GM12872 (cell line): ENCODE results near the gene CORO7.

ENCODE experiments used
- TF ChIP-seq, protein P1 (sequence below): IDR thresholded peaks from 3 replicates; pipeline ENCODE4 v1.5.1; 2011; ENCODE audit warnings: low read depth, mild to moderate bottlenecking, low read length, moderate library complexity; ENCODE audit not compliant: insufficient read depth

The CORO7 gene

DNA sequence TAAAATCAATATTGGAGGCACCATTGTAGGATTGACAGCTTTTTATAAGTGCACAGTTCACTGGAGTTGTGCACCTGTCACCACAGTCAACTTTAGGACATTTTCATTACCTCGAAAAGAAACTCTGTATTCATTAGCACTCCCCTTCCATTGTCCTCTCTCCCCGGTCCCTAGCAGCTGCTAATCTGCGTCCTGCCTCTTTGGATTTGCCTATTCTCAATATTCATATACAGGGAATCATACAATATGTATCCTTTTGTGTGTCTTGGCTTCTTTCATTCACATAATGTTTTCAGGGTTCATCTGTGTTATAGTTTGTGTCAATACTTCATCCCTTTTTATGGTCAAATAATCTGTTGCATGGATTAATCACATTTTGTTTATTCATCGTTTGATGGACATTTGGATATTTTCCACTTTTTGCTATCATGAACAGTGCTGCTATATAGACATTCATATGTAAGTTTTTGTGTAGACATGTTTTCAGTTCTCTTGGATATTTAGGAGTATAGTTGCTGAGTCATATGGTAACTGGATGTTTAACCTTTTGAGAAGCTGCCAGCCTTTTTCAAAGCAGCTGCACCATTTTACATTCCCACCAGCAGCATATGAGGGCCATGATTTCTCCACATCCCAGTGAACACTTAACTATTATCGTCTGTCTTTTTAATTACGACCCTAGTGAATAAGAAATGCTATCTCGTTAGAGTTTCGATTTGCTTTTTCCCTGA lies 19.1 kb upstream of the CORO7 start:
- TF ChIP-seq, protein P1, sequence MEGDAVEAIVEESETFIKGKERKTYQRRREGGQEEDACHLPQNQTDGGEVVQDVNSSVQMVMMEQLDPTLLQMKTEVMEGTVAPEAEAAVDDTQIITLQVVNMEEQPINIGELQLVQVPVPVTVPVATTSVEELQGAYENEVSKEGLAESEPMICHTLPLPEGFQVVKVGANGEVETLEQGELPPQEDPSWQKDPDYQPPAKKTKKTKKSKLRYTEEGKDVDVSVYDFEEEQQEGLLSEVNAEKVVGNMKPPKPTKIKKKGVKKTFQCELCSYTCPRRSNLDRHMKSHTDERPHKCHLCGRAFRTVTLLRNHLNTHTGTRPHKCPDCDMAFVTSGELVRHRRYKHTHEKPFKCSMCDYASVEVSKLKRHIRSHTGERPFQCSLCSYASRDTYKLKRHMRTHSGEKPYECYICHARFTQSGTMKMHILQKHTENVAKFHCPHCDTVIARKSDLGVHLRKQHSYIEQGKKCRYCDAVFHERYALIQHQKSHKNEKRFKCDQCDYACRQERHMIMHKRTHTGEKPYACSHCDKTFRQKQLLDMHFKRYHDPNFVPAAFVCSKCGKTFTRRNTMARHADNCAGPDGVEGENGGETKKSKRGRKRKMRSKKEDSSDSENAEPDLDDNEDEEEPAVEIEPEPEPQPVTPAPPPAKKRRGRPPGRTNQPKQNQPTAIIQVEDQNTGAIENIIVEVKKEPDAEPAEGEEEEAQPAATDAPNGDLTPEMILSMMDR = no peak

DNA sequence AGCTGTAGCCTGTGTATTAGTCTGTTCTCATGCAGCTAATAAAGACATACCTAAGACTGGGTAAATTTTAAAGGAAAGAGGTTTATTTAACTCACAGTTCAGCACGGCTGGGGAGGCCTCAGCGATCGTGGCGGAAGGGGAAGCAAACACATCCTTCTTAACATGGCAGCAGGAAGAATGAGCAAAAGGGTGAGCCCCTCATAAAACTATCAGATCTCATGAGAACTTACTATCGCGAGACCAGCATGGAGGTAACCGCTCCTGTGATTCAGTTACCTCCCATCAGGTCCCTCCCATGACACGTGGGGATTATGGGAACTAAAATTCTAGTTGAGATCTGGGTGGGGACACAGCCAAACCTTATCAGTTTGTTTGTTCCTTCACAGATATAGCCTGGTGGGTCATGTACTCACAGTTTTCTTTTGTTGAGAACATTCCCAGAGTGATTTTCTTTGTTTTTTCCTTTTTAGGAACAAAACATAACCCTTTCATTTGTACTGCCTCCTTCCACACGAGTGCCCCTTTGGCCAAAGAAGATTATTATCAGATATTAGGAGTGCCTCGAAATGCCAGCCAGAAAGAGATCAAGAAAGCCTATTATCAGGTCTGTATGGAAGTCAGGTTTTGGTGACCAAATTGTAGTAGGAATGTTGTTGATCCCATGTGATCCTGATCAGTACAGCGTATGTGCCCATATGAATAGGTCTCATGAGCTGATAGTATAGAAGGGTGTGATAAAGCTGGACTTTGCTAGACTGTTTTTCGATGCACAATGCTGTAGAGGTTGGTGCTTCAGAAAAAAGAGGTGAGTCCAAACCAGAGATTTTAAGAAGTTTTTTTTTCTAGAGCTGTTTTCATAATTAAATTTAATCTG lies 17.8 kb upstream of the CORO7 start:
- TF ChIP-seq, protein P1 = no peak

DNA sequence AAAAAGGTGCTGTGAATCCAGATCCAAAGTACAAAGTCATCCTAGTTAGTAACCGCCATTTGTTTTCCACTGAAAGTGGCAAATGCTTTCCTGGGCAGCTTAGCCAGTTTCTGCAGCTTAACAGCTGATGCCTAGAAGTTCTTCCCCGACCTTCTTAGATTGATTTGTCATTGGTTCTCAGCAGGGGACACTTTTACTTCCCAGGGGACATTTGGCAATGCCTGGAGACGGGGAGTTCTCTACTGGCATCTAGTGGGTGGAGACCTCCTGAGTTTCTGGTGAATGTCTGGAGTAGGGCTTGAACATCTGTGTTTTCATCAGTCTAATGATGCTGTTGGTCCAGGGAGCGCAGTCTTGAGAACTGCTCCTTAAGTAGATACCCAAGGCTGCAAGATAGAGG lies 16.8 kb upstream of the CORO7 start:
- TF ChIP-seq, protein P1 = no peak

DNA sequence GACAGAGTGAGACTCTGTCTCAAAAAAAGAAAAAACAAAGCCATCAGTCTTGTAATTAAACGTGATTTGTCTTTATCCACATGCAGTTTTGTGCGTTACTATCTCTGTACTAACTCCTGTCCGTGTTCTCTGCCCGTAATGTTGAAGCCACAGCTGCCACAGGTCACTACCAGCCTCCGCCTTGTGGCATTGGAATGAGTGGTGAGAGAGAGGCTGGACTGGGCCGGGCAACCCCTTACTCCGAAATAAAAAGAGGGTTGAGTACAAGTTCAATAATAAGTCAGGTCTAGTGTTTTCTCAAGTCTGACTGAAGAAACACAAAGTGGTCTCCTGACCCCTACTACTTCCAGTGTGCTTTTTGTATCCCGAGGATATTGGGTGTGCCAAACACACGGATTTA lies 14.6 kb upstream of the CORO7 start:
- TF ChIP-seq, protein P1 = no peak

DNA sequence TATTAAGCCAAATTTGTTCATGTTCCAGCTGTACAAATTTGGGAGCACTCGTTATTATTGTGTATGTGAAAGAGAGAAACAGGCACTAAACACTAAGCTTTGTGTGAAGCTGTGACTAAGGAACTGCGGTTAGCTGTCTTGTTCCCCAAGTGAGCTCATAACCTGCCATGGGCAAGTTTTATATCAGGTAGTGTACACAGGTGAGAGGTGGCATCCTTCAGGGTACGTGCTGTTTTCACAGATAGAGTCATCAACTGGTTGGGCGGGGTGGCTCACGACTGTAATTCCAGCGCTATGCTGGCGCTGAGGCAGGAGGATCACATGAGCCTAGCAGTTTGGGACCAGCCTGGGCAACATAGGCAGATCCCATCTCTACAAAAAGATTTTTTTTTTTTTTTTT lies 12.1 kb upstream of the CORO7 start:
- TF ChIP-seq, protein P1 = no peak

DNA sequence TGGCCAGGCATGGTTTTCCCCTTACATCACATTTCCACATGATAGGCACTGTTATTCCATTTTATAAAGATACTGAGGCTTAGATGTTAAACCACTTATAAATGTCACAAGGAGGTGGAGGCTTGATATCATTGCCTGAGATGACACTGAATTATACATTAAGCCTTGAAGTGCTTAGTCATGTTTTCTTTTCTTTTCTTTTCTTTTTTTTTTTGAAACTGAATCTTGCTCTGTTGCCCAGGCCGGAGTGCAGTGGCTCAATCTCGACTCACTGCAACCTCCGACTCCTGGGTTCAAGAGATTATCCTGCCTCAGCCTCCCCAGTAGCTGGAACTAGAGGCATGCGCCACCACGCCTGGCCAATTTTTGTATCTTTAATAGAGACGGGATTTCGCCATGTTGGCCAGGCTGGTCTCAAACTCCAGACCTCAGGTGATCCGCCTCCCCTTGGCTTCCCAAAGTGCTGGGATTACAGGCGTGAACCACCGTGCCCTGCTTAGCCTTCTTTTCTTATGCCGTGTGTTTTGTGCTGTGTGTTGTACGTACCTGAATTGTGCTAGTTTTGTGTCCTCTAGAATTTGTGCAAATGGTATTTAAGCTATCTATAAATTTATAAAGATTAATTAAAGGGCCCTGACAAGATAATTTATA lies 10.5 kb upstream of the CORO7 start:
- TF ChIP-seq, protein P1 = no peak

DNA sequence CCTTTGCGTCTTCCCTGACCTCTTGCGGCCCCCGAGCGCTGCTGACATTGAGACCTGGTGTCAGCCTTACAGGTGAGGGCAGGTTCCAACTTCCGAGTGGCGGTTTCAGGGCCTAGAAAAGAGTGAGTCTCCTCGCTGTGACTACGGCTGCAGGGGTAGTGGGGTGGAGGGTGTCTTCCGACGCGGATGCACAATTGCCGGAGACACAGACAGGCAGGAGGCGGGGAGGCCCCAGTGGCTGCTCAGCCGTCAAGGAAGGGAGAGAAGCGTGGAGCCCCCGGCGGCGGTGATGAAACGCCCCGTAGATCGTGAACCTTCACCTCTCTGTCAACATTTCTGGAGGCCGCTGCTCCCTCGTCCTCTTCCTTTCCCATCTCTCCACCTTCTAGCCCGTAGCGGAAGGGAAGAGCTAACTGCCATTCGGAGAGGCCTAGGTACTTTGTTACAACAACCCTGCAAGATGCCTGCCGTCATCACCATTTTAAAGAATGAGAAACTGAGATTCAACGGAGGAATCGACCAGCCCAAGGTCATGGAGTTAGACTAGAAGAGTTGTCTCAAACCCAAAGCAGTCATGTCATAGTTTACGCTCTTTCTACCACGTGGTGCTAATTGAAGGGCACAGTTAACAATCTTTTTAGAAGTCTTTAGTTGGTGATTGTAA lies 9.8 kb upstream of the CORO7 start:
- TF ChIP-seq, protein P1 = no peak
